Lower lobe of right lung (tissue), 2 donors: ENCODE data around the gene ZSCAN29. TPM values are rescaled to one million over a fixed set of nuclear protein-coding genes. Genes with fewer than 3 reads are reported as not detected.

Experiments
- ATAC-seq, 2 donors: fragments of 200-7000 bp; cut with Tn5 transposase; one replicate each; pipeline ENCODE4 v1.9.1; 2020 to 2022; ENCODE audit warnings: mild to moderate bottlenecking in 2 of 2, moderate library complexity in 2 of 2
- DNase-seq: peaks from one replicate; pipeline ENCODE4 v3.0.0-alpha.2; 2020
- H3K27ac ChIP-seq: fragments of 200-600 bp; one replicate; pipeline ENCODE4 v1.8.0; 2022
- H3K27me3 ChIP-seq: fragments of 200-600 bp; one replicate; pipeline ENCODE4 v1.8.0; 2022; ENCODE audit warnings: low read depth
- H3K36me3 ChIP-seq: fragments of 200-600 bp; one replicate; pipeline ENCODE4 v1.8.0; 2022; ENCODE audit warnings: mild to moderate bottlenecking
- H3K4me1 ChIP-seq: fragments of 200-600 bp; one replicate; pipeline ENCODE4 v1.8.0; 2022
- H3K4me3 ChIP-seq: fragments of 200-600 bp; one replicate; pipeline ENCODE4 v1.8.0; 2022; ENCODE audit warnings: mild to moderate bottlenecking
- H3K9me3 ChIP-seq: fragments of 200-600 bp; one replicate; pipeline ENCODE4 v1.8.0; 2022
- intact Hi-C: fragments of 100-400 bp; cut with DNase I; formaldehyde crosslinking; loops from one replicate; pipeline ENCODE4 v1.11.0; 2022
- long read RNA-seq: library from polyadenylated mRNA; unstranded; transcript quantifications from one replicate; pipeline ENCODE4 v2.0.0, GENCODE V29; 2021
- total RNA-seq: library from RNA; stranded (reverse); fragmentation: NEBNext Ultra II Directional; extraction: Animal tissue kit (Norgen Biotek cat#: 25700); gene quantifications from one replicate; pipeline ENCODE4 v1.2.1, GENCODE V29; 2021
- TF ChIP-seq, protein P1 (sequence below): fragments of 200-600 bp; IDR thresholded peaks from one replicate; pipeline ENCODE4 v1.8.0; 2022; ENCODE audit warnings: antibody characterized with exemption, mild to moderate bottlenecking
- donor health status: DM: no; HTN: yes; CAD: no; lungs with severe emphysema.

The ZSCAN29 gene
- 24.3 TPM for total RNA-seq
- long read RNA-seq, full-length matches to known transcripts, result 5 of 11 reads
- long read RNA-seq, partial matches to known transcripts, result 1 of 11 reads
- long read RNA-seq, other reads (novel, unspliced or antisense), result 5 of 11 reads

DNA sequence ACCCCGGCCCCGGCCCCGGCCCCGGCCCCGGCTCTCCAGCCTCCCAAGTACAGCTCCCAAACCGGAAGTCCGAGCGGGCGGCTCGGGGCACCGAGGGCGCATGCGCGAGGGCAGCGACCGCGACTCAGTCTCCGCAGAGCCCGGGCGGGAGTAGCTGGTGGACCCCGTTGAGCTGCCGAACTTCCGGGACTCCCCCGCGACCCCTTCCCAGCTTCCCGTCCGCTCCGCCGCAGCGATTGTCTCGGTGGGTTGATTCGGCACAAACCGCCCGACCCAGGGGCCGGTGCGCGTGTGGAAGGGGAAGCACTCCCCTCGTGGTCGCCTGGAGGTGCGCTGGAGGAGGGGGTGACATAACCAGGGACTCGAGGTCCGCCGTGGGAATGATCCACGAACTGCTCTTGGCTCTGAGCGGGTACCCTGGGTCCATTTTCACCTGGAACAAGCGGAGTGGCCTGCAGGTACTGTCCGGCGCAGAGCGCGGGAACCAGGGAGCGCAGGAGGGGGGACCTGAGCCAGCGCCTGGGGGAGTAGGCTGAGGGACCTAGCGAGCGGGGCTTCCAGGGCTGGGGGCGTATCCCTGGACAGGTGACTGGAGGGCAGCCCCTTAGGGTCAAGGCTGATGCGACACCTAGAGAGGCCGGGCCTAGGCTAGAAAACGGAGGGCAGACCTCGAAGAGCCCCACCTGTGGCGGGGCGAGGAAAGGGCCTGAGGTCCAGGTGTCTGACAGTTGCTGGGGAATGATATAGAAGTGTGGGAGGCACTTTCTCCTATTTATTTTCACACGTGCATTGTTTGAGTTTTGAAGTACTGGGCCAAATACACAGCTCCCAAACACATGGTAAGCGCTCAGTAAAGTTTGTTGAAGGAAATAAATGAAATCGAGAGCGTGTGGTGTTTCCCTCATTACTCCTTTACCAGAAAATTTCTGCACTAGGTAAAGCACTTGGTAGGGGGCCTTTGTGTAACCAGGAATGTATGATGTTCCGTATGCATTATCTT, at the start of gene ZSCAN29, which contains the start of gene TUBGCP4:
Gene ZSCAN29, minus strand, starts transcription at position 69 of the 1,000 bp plus-strand sequence. CDS start 1,130 bp downstream, outside the sequence.
Gene TUBGCP4, plus strand, starts transcription at position 127 of the 1,000 bp plus-strand sequence. Its CDS starts 254 bp downstream, at position 381.
- H3K9me3 ChIP-seq, result no peaks in the 10 kb centered on the region
- DNase-seq (peak; percentile 88), ATAC-seq (peak; percentile 96 to 99)
- H3K36me3 ChIP-seq, result peaks cover 12% of the 10 kb centered on the region
- peak within 1 kb of the TSS; percentile 77 for H3K27ac ChIP-seq
- peak within 1 kb of the TSS; percentile 90 for H3K4me3 ChIP-seq
- TF ChIP-seq, protein P1, sequence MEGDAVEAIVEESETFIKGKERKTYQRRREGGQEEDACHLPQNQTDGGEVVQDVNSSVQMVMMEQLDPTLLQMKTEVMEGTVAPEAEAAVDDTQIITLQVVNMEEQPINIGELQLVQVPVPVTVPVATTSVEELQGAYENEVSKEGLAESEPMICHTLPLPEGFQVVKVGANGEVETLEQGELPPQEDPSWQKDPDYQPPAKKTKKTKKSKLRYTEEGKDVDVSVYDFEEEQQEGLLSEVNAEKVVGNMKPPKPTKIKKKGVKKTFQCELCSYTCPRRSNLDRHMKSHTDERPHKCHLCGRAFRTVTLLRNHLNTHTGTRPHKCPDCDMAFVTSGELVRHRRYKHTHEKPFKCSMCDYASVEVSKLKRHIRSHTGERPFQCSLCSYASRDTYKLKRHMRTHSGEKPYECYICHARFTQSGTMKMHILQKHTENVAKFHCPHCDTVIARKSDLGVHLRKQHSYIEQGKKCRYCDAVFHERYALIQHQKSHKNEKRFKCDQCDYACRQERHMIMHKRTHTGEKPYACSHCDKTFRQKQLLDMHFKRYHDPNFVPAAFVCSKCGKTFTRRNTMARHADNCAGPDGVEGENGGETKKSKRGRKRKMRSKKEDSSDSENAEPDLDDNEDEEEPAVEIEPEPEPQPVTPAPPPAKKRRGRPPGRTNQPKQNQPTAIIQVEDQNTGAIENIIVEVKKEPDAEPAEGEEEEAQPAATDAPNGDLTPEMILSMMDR, result peak; percentile 38
- H3K27me3 ChIP-seq, result no peaks in the 10 kb centered on the region
- intact Hi-C loops, result no loop called here
- peaks cover 32% of the 10 kb centered on the region for H3K4me1 ChIP-seq

DNA sequence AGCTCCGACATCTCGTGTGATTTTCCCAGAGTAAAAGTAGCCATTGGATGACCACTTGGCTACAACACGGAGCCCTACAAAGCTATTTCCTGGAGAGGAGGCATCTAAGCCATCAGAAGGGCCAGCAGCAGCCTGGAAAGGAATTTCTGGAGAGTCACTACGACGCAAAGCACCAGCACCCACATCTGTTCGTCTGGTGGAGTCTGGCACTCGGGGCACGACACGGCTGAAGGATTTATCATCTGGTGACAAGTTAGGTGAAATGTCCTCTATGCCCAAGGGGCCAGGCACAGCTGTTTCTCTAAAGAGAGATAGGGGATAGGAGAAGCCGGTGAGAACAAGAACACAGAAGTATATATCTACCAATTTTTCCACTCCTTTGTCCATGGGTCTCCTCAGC, 49.6 kb upstream of the ZSCAN29 start:
- no peak overlapping the region for H3K27ac ChIP-seq
- intact Hi-C loops, result no loop called here
- H3K9me3 ChIP-seq, result no peaks in the 10 kb centered on the region
- no peaks in the 10 kb centered on the region for H3K4me1 ChIP-seq
- no peak for DNase-seq
- H3K27me3 ChIP-seq, result no peaks in the 10 kb centered on the region
- no peak overlapping the region for H3K4me3 ChIP-seq
- ATAC-seq, result no peak
- peaks cover 85% of the 10 kb centered on the region for H3K36me3 ChIP-seq
- TF ChIP-seq, protein P1, result no peak

- H3K27ac ChIP-seq, result no peak overlapping the region
- no peaks in the 10 kb centered on the region for H3K9me3 ChIP-seq
- TF ChIP-seq, protein P1, result no peak
- peaks cover 86% of the 10 kb centered on the region for H3K36me3 ChIP-seq
- no peaks in the 10 kb centered on the region for H3K27me3 ChIP-seq
- H3K4me1 ChIP-seq, result no peaks in the 10 kb centered on the region
- H3K4me3 ChIP-seq, result no peak overlapping the region
- DNase-seq (no peak), ATAC-seq (no peak)
- intact Hi-C loops, result no loop called here
These were observed 43.4 kb upstream of the ZSCAN29 start for GRCh38 chr15:43414196-43414595.

DNA sequence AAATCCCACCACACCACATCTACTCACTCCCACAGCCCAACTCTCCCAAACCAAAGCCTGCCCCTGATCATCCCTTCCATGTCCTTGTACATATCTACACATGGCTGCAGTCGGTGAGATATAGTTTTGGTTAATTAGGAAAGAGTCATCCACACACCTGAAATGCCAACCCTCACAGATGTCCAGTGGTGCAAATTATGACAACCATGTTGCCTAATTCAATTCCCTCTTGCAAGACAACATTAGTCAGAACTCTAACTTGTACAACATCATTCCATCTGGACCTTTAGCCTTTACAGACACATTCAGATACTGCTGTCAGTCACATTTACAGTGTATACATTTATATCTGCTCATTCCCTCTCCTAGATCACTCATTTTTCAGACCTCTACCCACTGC, 41.3 kb upstream of the ZSCAN29 start:
- Histone ChIP-seq H3K36me3 (peaks cover 98% of the 10 kb centered on the region), H3K27me3 (no peaks in the 10 kb centered on the region), H3K4me3 (no peak overlapping the region), H3K4me1 (no peaks in the 10 kb centered on the region), H3K27ac (no peak overlapping the region), H3K9me3 (no peaks in the 10 kb centered on the region)
- DNase-seq (no peak), ATAC-seq (no peak)
- TF ChIP-seq, protein P1, result no peak
- intact Hi-C loops, result no loop called here

DNA sequence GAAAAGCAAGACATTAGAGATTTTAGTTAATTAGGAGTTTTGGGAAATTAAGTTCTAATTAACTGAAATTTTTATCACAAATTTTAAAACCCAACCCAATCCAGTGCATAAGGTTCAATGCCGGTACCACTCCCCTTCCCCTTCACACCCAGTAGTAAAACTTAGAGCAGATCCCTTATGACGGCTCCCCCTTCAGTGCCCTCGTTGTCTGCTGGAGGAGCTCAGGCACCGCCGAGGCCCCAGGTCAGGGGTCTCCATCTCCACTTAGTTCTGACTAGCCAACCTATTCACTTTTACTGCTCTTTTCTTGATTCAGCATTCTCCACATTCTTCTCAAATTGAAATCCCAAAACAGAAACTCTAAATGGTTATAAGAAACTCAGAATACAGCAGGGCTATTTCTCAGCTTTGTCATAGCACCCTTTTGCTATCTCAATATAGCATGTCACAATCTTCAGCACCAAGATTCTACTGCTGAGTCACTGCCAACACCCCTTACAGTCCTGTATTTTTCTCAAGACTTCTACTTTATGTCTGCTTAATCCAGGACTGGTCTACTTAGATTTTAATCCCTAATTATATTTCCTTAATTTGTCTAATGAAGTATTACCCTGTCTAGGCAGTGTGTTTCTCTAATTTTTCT, 39.9 kb upstream of the ZSCAN29 start:
- ATAC-seq (no peak), DNase-seq (no peak)
- TF ChIP-seq, protein P1, result no peak
- Histone ChIP-seq H3K9me3 (no peaks in the 10 kb centered on the region), H3K27me3 (no peaks in the 10 kb centered on the region), H3K36me3 (peaks cover 100% of the 10 kb centered on the region), H3K4me1 (no peaks in the 10 kb centered on the region), H3K4me3 (no peak overlapping the region), H3K27ac (no peak overlapping the region)
- intact Hi-C loops, result no loop called here
